GM18508 (cell line): ENCODE results near the gene ADAMTS15.

ENCODE experiments used
- ATAC-seq: cut with Tn5 transposase; IDR thresholded peaks from one replicate; pipeline ENCODE4 v1.9.1; 2021; ENCODE audit warnings: moderate number of reproducible peaks; ENCODE audit not compliant: insufficient read depth, unreplicated experiment

The ADAMTS15 gene

GRCh38 chr11:130476200-130476921 lies 27.9 kb downstream of the ADAMTS15 start:
- no peak for ATAC-seq

- ATAC-seq, result no peak
These were observed 28.6 kb downstream of the ADAMTS15 start for GRCh38 chr11:130476922-130477491.

- no peak for ATAC-seq
These were observed 29.2 kb downstream of the ADAMTS15 start for GRCh38 chr11:130477586-130478203.

GRCh38 chr11:130478204-130478701 lies 29.8 kb downstream of the ADAMTS15 start:
- ATAC-seq, result no peak

DNA sequence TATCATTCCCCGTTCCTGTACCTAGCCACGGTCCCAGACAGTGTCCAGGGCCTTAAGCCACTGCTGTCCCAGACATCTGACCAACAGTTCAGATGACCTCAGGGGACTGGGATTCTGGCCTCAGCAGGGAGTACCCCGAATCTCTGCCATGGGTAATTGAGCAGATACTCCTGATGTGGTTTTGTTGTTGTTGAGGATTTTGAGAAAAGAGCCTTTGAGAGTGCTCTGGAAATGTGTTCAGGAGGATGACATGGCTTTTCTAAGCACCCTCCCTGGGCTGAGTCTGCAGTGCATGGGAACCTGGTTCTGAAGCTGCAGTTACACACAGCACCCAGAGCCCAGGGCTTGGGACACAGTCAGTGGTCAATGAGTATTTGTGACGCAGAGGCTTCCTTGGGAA lies 30.4 kb downstream of the ADAMTS15 start:
- no peak for ATAC-seq

GRCh38 chr11:130480186-130480585 lies 31.7 kb downstream of the ADAMTS15 start:
- ATAC-seq, result no peak

DNA sequence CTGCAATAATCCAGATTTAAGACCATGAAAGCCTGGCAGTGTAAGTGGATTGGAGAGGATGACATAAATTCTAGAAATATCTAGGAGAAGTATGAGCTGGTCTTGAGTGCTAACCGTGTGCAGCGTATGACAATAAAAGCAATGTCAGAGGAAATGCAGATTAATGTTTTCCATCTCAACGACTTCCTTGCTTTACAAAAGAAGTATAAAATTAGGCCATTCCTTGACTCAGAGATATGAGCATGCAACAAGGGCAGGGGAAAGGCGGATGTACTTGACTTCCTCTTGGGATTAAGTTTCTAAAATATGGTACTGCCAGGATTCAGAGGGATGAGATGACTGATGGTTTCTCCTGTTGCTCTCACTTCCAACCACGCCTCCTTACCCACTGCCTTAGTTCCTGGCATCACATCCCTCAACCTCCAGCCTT lies 32.3 kb downstream of the ADAMTS15 start:
- no peak for ATAC-seq

- ATAC-seq, result no peak
These were observed 34.7 kb downstream of the ADAMTS15 start for GRCh38 chr11:130483124-130483523.

DNA sequence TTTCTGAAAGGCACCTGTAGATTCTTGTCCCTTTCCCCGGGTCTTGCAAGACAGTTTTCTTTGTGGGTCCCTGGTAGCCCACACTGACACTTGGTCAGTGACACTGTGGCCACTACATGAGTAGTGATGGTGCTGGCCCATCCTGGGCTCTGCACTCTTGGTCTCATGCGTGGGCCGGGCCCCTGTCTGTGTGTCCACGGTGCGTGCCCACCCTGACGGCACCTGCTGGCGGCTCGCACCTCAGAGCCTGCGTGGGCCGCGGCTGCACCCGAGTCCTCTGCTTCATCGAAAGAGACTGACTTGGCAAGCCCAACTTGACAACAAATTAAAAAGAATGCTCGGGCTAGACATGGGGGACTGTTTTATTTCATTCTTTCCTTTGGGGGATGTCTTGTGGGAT lies 37.5 kb downstream of the ADAMTS15 start:
- no peak for ATAC-seq

DNA sequence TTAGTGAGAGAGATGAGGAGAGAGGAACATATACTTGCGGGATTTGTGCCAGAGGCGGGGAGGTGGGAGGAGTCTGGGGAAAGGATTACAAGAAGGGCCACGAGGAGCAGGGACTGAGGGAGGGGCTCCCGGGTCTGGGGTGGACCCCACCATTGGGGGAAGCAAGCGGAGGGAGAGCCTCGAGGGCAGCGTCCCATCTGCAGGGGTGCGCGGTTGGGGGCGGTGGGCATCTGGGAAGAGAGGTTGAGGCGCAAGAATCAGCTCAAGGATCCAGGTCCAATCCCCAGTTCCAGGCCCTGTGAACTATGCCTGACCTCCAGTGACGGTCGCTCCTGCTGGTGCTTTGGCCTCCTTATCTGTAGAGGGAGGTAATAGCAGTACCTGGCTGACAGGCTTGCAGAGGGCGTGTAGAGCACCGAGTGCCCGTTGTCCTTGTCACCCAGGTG lies 38.0 kb downstream of the ADAMTS15 start:
- ATAC-seq, result no peak

DNA sequence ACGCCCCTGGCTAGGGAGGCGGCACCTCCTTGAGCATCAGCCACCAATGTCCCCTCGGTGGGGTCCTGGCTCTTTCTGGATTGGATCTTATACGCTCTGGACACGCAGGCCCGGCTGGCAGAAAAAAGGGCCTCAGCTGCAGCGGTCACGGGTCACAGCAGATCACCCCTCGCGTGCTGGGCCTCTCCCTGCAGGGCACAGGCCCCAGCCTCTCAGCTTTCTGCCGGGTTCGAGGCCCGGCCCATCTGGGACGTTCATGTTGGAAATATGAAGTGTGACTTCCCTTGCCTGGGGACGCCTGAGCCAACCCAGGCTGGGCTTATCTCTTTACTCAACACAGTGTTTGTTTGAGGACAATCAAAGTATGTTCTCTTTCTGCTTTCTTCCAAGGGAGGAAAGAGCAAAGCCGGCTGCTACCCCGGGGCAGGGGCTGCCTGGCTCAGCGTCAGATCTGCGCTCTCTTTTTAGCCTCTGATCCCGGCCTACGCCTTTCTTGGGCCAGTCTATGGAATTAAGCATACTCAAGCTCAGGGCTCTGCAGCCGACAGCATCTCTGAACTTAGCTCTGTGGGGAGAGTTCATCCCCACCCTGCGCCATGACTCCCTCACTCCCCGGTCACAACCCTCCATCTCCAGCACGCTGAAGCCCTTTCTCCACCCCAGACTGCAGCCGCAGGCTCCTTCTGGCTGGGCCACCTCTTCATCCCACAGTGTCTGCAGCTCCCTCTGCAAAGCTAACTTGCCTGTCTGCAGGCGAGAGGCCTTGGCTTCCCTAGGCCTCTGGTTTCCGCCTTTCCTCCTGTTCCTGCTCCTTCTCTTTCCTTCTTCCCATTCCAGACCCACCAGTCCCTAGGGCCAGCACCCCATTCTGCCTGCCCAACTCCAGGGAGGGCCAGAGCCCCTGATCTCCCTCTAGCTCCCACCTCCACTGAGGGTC lies 38.8 kb downstream of the ADAMTS15 start:
- ATAC-seq, result no peak

DNA sequence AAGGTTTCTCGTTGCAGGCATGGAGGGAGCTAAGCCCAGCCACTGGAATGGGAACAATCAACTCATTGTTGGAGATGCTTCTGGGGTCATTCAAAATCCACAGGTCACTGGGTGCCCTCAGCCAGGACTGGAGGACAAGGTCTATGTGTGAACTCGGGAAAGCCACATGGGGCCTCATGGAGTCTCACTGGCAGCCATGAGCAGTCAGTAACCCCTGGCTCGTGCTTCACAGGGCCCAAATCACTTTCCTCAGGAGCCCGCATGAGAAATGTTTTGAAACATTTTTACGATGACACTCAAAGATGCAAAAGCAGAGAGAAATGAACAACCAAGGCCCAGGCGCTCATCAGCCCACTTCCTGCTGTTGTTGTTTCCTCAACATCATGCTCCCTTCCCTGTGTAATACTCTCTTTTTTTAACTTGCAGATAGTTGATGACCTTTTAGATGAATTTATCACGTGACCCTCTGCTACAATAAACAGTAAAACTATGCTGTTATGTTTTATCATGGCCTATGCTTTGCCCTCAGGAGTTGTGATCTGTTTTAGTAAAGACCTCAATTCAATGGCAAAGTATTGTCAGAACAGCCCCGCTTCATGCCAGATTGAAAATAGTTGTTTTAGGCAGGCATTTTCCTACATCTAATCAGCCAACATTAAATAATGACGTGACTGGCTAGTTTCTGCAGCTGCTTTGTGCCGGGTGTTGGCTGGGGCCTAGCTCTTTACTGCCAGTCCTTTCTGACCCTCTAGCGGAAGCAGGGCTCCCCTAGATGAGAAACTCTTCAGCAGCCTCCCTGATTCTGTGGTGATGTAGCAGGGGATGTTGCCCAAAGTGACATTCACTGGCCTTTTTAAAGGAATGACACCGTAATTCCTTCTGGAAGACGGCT lies 39.7 kb downstream of the ADAMTS15 start:
- no peak for ATAC-seq

GRCh38 chr11:130488848-130489584 lies 40.6 kb downstream of the ADAMTS15 start:
- no peak for ATAC-seq

GRCh38 chr11:130489716-130490115 lies 41.3 kb downstream of the ADAMTS15 start:
- ATAC-seq, result no peak

GRCh38 chr11:130490682-130491449 lies 42.4 kb downstream of the ADAMTS15 start:
- no peak for ATAC-seq

GRCh38 chr11:130498181-130498580 lies 49.7 kb downstream of the ADAMTS15 start:
- ATAC-seq, result no peak

GRCh38 chr11:130499828-130500227 lies 51.4 kb downstream of the ADAMTS15 start:
- no peak for ATAC-seq

DNA sequence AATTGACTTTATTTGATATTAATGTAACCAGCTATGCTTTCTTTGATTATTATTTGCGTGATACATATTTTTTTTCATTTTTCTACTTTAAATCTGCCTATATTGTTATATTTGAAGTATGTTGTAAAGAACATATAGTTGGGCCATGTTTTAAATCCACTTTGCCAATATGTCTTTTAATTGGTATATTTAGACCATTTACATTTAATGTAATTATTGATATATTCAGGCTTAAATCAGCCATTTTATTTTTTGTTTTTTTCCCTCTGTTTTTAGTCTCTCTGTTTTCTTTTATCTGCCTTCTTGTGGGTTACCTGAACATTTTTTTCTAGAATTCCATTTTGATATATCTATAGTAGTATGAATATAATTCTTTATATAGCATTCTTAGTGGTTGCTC lies 55.9 kb downstream of the ADAMTS15 start:
- ATAC-seq, result no peak
